HepG2 (cell line): ENCODE data around the gene ESYT1. TPM values are rescaled to one million over a fixed set of nuclear protein-coding genes. Genes with fewer than 3 reads are reported as not detected.

ENCODE experiments used
- CBFB ChIP-seq: sonication (generic); formaldehyde crosslinking; IDR thresholded peaks from 2 replicates; pipeline ENCODE4 v1.4.0; 2020; ENCODE audit warnings: missing genetic modification reagents
- HCFC1 ChIP-seq: fragments of 150-350 bp; IDR thresholded peaks from 2 replicates; pipeline ENCODE4 v1.6.1; 2014; ENCODE audit warnings: low read depth, low read length
- HOXA5 ChIP-seq: sonication (generic); formaldehyde crosslinking; IDR thresholded peaks from 2 replicates; pipeline ENCODE4 v1.4.0; 2020; ENCODE audit warnings: missing genetic modification reagents
- MIER3 ChIP-seq: IDR thresholded peaks from 2 replicates; pipeline ENCODE4 v1.6.1; 2016; ENCODE audit warnings: missing compliant biosample characterization, borderline replicate concordance
- NFE2L2 ChIP-seq: fragments of 150-350 bp; IDR thresholded peaks from 2 replicates; pipeline ENCODE4 v1.6.1; 2014; ENCODE audit warnings: low read length
- ZNF264 ChIP-seq: sonication (generic); formaldehyde crosslinking; IDR thresholded peaks from 2 replicates; pipeline ENCODE4 v1.4.0; 2020; ENCODE audit warnings: missing genetic modification reagents
- ZNF432 ChIP-seq: sonication (generic); formaldehyde crosslinking; IDR thresholded peaks from 2 replicates; pipeline ENCODE4 v1.5.0; 2020; ENCODE audit warnings: missing genetic modification reagents, mild to moderate bottlenecking, borderline replicate concordance
- ZSCAN29 ChIP-seq: sonication (generic); formaldehyde crosslinking; conservative IDR thresholded peaks from 2 replicates; pipeline ENCODE4 v1.4.0; 2020; ENCODE audit warnings: mild to moderate bottlenecking, missing genetic modification reagents
- polyA plus RNA-seq, 8 experiments: library from polyadenylated mRNA; depleted of rRNA in 3 of 8; stranded (reverse) in 7 of 8; unstranded in 1 of 8; fragments of >200 nt; fragmentation: Illumina TruSeq in 4 of 8; extraction: Trizol in 4 of 8; gene quantifications; 2 replicates each; pipeline versions ENCODE4 v1.2.1 to v1.2.3, GENCODE V29; 2011 to 2016; ENCODE audit warnings: low read depth in 4 of 8, missing spikeins in 1 of 8, mixed read lengths in 1 of 8; ENCODE audit not compliant: insufficient read depth in 1 of 8
- total RNA-seq, 5 experiments: library from RNA; depleted of rRNA; stranded (reverse); fragments of >200 nt; fragmentation: Illumina TruSeq; extraction: Trizol; gene quantifications; 2 replicates each; pipeline ENCODE4 v1.2.3, GENCODE V29; 2016; ENCODE audit warnings: low read depth in 1 of 5
- TF ChIP-seq, protein P1 (sequence below): sonication (generic); formaldehyde crosslinking; conservative IDR thresholded peaks from 2 replicates; pipeline ENCODE4 v1.4.0; 2020; ENCODE audit warnings: mild to moderate bottlenecking, missing genetic modification reagents, moderate library complexity
- TF ChIP-seq, protein P2 (sequence below): sonication (generic); formaldehyde crosslinking; IDR thresholded peaks from 2 replicates; pipeline ENCODE4 v1.4.0; 2020; ENCODE audit warnings: missing genetic modification reagents, borderline replicate concordance
- TF ChIP-seq, protein P3 (sequence below): sonication (generic); formaldehyde crosslinking; IDR thresholded peaks from 2 replicates; pipeline ENCODE4 v1.5.1; 2020; ENCODE audit warnings: mild to moderate bottlenecking, moderate library complexity, missing genetic modification reagents
- TF ChIP-seq, protein P4 (sequence below): IDR thresholded peaks from 2 replicates; pipeline ENCODE4 v1.6.1; 2018; ENCODE audit warnings: missing genetic modification reagents
- TF ChIP-seq, protein P5 (sequence below): sonication (generic); formaldehyde crosslinking; IDR thresholded peaks from 2 replicates; pipeline ENCODE4 v1.5.1; 2020; ENCODE audit warnings: mild to moderate bottlenecking, missing genetic modification reagents, borderline replicate concordance

ESYT1 gene
- total and polyA plus RNA-seq, 2 of the 13 experiments (the other 11 are each of a cell fraction or from before 2014, with no cell fraction given): 66.9 to 71.0 TPM

DNA sequence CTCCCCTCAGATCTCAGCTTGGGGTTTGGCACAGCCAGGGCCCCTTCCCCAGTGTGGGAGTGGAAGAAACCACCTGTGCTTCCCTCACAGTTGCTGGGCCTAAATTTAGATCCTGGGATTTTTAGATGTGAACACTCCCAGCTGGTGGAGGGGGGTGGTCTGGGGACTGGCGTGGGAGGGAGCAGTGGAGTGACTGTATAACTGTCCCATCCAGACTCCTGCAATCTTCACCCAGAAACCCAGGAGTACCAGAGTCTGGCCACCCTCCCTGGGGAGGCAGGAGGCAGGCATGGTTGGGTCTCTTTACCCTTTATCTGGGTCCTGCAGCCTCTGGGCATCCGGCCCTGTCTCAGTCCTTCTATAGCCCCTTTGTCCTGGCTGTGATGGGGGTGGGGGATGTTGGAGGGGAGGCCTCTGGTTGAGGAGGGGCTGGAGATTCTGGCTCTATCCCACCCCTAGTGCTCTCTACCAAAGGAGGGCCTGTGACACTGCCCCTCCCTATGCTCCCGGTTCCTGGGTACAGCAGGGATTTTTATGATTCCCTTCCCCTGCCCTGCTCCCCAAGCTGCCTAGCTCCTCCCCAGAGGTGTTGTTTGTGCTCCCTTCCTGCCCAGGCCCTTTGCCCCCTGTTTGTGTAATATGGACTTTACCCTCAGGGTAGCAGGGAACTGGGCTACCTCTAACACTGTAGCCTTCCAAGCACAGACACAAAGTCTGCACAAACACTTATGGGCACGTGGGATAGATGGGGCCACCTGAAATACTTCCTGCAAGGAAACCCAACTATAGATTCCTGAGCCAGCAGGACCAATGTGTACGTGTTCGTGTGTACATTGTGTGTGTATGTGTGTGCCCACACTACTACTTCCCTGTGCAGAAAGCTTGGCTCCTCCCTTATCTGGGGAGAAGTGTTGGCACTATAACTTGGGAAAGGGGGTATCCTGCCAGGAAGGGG lies 46.4 kb upstream of the ESYT1 start (continued):
- TF ChIP-seq, protein P1, sequence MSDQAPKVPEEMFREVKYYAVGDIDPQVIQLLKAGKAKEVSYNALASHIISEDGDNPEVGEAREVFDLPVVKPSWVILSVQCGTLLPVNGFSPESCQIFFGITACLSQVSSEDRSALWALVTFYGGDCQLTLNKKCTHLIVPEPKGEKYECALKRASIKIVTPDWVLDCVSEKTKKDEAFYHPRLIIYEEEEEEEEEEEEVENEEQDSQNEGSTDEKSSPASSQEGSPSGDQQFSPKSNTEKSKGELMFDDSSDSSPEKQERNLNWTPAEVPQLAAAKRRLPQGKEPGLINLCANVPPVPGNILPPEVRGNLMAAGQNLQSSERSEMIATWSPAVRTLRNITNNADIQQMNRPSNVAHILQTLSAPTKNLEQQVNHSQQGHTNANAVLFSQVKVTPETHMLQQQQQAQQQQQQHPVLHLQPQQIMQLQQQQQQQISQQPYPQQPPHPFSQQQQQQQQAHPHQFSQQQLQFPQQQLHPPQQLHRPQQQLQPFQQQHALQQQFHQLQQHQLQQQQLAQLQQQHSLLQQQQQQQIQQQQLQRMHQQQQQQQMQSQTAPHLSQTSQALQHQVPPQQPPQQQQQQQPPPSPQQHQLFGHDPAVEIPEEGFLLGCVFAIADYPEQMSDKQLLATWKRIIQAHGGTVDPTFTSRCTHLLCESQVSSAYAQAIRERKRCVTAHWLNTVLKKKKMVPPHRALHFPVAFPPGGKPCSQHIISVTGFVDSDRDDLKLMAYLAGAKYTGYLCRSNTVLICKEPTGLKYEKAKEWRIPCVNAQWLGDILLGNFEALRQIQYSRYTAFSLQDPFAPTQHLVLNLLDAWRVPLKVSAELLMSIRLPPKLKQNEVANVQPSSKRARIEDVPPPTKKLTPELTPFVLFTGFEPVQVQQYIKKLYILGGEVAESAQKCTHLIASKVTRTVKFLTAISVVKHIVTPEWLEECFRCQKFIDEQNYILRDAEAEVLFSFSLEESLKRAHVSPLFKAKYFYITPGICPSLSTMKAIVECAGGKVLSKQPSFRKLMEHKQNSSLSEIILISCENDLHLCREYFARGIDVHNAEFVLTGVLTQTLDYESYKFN (CRISPR knock-in tag): peak; percentile 100
- TF ChIP-seq HOXA5 (CRISPR knock-in tag): peak; percentile 68; the same call in 1 of the 2 replicates
- peak; percentile 93 for TF ChIP-seq ZNF264 (CRISPR knock-in tag)
- TF ChIP-seq NFE2L2: no peak
- no peak for TF ChIP-seq ZNF432
- TF ChIP-seq ZSCAN29 (CRISPR knock-in tag): peak; percentile 96
- TF ChIP-seq, protein P2, sequence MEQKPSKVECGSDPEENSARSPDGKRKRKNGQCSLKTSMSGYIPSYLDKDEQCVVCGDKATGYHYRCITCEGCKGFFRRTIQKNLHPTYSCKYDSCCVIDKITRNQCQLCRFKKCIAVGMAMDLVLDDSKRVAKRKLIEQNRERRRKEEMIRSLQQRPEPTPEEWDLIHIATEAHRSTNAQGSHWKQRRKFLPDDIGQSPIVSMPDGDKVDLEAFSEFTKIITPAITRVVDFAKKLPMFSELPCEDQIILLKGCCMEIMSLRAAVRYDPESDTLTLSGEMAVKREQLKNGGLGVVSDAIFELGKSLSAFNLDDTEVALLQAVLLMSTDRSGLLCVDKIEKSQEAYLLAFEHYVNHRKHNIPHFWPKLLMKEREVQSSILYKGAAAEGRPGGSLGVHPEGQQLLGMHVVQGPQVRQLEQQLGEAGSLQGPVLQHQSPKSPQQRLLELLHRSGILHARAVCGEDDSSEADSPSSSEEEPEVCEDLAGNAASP (CRISPR knock-in tag): peak; percentile 95
- peak; percentile 51; the same call in 1 of the 2 replicates for TF ChIP-seq CBFB (CRISPR knock-in tag)
- TF ChIP-seq, protein P3, sequence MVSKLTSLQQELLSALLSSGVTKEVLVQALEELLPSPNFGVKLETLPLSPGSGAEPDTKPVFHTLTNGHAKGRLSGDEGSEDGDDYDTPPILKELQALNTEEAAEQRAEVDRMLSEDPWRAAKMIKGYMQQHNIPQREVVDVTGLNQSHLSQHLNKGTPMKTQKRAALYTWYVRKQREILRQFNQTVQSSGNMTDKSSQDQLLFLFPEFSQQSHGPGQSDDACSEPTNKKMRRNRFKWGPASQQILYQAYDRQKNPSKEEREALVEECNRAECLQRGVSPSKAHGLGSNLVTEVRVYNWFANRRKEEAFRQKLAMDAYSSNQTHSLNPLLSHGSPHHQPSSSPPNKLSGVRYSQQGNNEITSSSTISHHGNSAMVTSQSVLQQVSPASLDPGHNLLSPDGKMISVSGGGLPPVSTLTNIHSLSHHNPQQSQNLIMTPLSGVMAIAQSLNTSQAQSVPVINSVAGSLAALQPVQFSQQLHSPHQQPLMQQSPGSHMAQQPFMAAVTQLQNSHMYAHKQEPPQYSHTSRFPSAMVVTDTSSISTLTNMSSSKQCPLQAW: peak; percentile 98
- TF ChIP-seq MIER3 (CRISPR knock-in tag): peak; percentile 99
- TF ChIP-seq, protein P4, sequence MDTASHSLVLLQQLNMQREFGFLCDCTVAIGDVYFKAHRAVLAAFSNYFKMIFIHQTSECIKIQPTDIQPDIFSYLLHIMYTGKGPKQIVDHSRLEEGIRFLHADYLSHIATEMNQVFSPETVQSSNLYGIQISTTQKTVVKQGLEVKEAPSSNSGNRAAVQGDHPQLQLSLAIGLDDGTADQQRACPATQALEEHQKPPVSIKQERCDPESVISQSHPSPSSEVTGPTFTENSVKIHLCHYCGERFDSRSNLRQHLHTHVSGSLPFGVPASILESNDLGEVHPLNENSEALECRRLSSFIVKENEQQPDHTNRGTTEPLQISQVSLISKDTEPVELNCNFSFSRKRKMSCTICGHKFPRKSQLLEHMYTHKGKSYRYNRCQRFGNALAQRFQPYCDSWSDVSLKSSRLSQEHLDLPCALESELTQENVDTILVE (CRISPR knock-in tag): peak; percentile 86; the same call in 1 of the 2 replicates
- TF ChIP-seq, protein P5, sequence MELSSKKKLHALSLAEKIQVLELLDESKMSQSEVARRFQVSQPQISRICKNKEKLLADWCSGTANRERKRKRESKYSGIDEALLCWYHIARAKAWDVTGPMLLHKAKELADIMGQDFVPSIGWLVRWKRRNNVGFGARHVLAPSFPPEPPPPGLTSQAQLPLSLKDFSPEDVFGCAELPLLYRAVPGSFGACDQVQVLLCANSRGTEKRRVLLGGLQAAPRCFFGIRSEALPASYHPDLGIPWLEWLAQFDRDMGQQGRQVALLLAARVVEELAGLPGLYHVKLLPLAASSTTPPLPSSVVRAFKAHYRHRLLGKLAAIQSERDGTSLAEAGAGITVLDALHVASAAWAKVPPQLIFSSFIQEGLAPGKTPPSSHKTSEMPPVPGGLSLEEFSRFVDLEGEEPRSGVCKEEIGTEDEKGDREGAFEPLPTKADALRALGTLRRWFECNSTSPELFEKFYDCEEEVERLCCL: no peak
- 0 out of 2 replicates have a peak, but pooled peaks have one; percentile 18 for TF ChIP-seq HCFC1
